Breast epithelium (tissue), 3 donors: ENCODE measurements around the gene SERPINB3.

ENCODE experiments used
- CTCF ChIP-seq, 3 donors: fragments of 450-650 bp; IDR thresholded peaks; one replicate each; pipeline ENCODE4 v1.5.1; 2016 to 2017; ENCODE audit warnings: antibody characterized with exemption in 3 of 3, mild to moderate bottlenecking in 3 of 3, moderate library complexity in 3 of 3
- POLR2A ChIP-seq: fragments of 450-650 bp; IDR thresholded peaks from one replicate; pipeline ENCODE4 v1.6.1; 2016; ENCODE audit warnings: antibody characterized with exemption, mild to moderate bottlenecking, moderate library complexity
- POLR2AphosphoS5 ChIP-seq, 3 donors: sonication (generic); formaldehyde crosslinking; IDR thresholded peaks; one replicate each; pipeline ENCODE4 v1.6.1; 2017; ENCODE audit warnings: antibody characterized with exemption in 3 of 3

GRCh38 chr18:63684718-63685117 is 23.0 kb upstream of the SERPINB3 start:
- no peak for TF ChIP-seq CTCF (IDR thresholded peaks at IDR 0.05)
- TF ChIP-seq POLR2A, result no peak
- no peak for TF ChIP-seq POLR2AphosphoS5 (IDR thresholded peaks at IDR 0.05)
